HepG2 (cell line): ENCODE results near the gene C11orf71. TPM values are rescaled to one million over a fixed set of nuclear protein-coding genes. Genes with fewer than 3 reads are reported as not detected.

Experiments used
- ATAC-seq: fragments of 200-7000 bp; cut with Tn5 transposase; 3 replicates; pipeline ENCODE4 v1.9.1; 2020; ENCODE audit warnings: mild to moderate bottlenecking, moderate library complexity
- BruUV-seq: library from RNA; stranded (reverse); fragments of 400-500 nt; replicated peaks from 2 replicates; lab custom pipeline; 2021; lab: Mats Ljungman, UMichigan
- CTCF ChIA-PET: fragments of 300-600 bp; formaldehyde crosslinking; extraction: SDS; loops from one replicate; lab custom pipeline; 2021; ENCODE audit warnings: low total read pairs, inconsistent platforms, low intra/inter-chr PET ratio; lab: Yijun Ruan, JAX
- POLR2A ChIA-PET: fragments of 350-600 bp; sonication (Branson Sonifier 250); formaldehyde crosslinking; loops from one replicate; lab custom pipeline; 2020; ENCODE audit warnings: antibody characterized with exemption, inconsistent platforms; lab: Yijun Ruan, JAX
- DNase-seq: peaks from one replicate; pipeline ENCODE4 v3.0.0-alpha.2; 2015; ENCODE audit warnings: low spot score
- FAIRE-seq: peaks from 3 replicates; lab custom pipeline; 2011; peaks lifted over from hg19 to GRCh38; lab: Jason Lieb, UNC
- H2AFZ ChIP-seq: one replicate; pipeline ENCODE4 v1.6.1; 2011; ENCODE audit warnings: low read length, inconsistent platforms
- H3K27ac ChIP-seq: fragments of 300-600 bp; 3 replicates; pipeline ENCODE4 v1.8.0; 2011; ENCODE audit warnings: mixed run types, mild to moderate bottlenecking, mixed read lengths, low read length, inconsistent platforms; ENCODE audit not compliant: insufficient read depth; ENCODE audit errors: extremely low read length
- H3K27me3 ChIP-seq, 2 experiments: fragments of 200-600 bp in 1 of 2; 2 replicates in 1 of 2; 3 replicates in 1 of 2; pipeline versions ENCODE4 v1.6.0 to v1.8.0; 2011; ENCODE audit warnings: low read length in 2 of 2, mild to moderate bottlenecking in 2 of 2, moderate library complexity in 2 of 2, inconsistent platforms in 1 of 2; ENCODE audit not compliant: insufficient read depth in 2 of 2, control insufficient read depth in 1 of 2
- H3K36me3 ChIP-seq, 2 experiments: fragments of 200-600 bp in 1 of 2; replicated peaks in 1 of 2; 2 replicates in 1 of 2; 3 replicates in 1 of 2; pipeline versions ENCODE4 v1.5.1 to v1.8.0; 2011; ENCODE audit warnings: low read length in 2 of 2, inconsistent platforms in 1 of 2; ENCODE audit not compliant: insufficient read depth in 2 of 2, control insufficient read depth in 1 of 2
- H3K4me1 ChIP-seq: 2 replicates; pipeline ENCODE4 v1.5.1; 2012; ENCODE audit warnings: low read length, inconsistent platforms; ENCODE audit not compliant: insufficient read depth
- H3K4me2 ChIP-seq: 2 replicates; pipeline ENCODE4 v1.6.0; 2011; ENCODE audit warnings: low read depth, low read length, inconsistent platforms
- H3K4me3 ChIP-seq, 3 experiments: fragments of 200-600 bp in 1 of 3; sonication (generic), shearing (Covaris generic) in 1 of 3; replicated peaks in 1 of 3; 2 replicates each; pipeline ENCODE4 v1.5.1; 2011 to 2016; ENCODE audit warnings: low read length in 3 of 3, inconsistent platforms in 2 of 3, low read depth in 2 of 3, mild to moderate bottlenecking in 2 of 3, control low read depth in 1 of 3, mixed read lengths in 1 of 3; ENCODE audit not compliant: insufficient read depth in 1 of 3
- H3K79me2 ChIP-seq: one replicate; pipeline ENCODE4 v1.6.1; 2011; ENCODE audit warnings: low read length, inconsistent platforms; ENCODE audit not compliant: insufficient read depth
- H3K9ac ChIP-seq: 2 replicates; pipeline ENCODE4 v1.6.0; 2011; ENCODE audit warnings: mild to moderate bottlenecking, low read depth, low read length, inconsistent platforms; ENCODE audit not compliant: insufficient read depth
- H3K9me3 ChIP-seq: 2 replicates; pipeline ENCODE4 v1.5.1; 2012; ENCODE audit warnings: mild to moderate bottlenecking, low read length
- H4K20me1 ChIP-seq: 2 replicates; pipeline ENCODE4 v1.6.0; 2011; ENCODE audit warnings: inconsistent platforms, mild to moderate bottlenecking, low read length, moderate library complexity; ENCODE audit not compliant: insufficient read depth
- GATAD1 ChIP-seq: IDR thresholded peaks from 2 replicates; pipeline ENCODE4 v1.6.1; 2016; ENCODE audit warnings: missing genetic modification reagents, missing compliant biosample characterization
- IKZF1 ChIP-seq: fragments of 450-650 bp; IDR thresholded peaks from 2 replicates; pipeline ENCODE4 v1.7.1; 2016
- PAWR ChIP-seq: sonication (generic); formaldehyde crosslinking; IDR thresholded peaks from 2 replicates; pipeline ENCODE4 v1.4.0; 2020; ENCODE audit warnings: missing genetic modification reagents, mild to moderate bottlenecking, borderline replicate concordance
- SIN3A ChIP-seq: IDR thresholded peaks from 2 replicates; pipeline ENCODE4 v1.6.1; 2011; ENCODE audit warnings: low read depth, mild to moderate bottlenecking, control low read depth, low read length, borderline replicate concordance
- ZNF430 ChIP-seq: sonication (generic); formaldehyde crosslinking; IDR thresholded peaks from 2 replicates; pipeline ENCODE4 v1.9.0; 2021; ENCODE audit warnings: mild to moderate bottlenecking, missing genetic modification reagents
- WGBS: methylation state at CpG from one replicate; pipeline ENCODE4 v1.1.6; 2017; ENCODE audit warnings: low lambda C conversion rate; 5-methylcytosine and 5-hydroxymethylcytosine counted together
- in situ Hi-C: cut with HindIII; loops from 2 replicates; pipeline ENCODE4 v1.10.0; 2017; ENCODE audit warnings: low pct_unique_long_range_greater_than_20kb; ENCODE audit not compliant: extremely low pct_ligation_motif_present
- intact Hi-C: fragments of 100-400 bp; cut with micrococcal nuclease; formaldehyde crosslinking; loops from one replicate; pipeline ENCODE4 v1.10.0; 2022; ENCODE audit not compliant: unreplicated experiment
- polyA plus RNA-seq, 8 experiments: library from polyadenylated mRNA; depleted of rRNA in 3 of 8; stranded (reverse) in 7 of 8; unstranded in 1 of 8; fragments of >200 nt; fragmentation: Illumina TruSeq in 4 of 8; extraction: Trizol in 4 of 8; gene quantifications; 2 replicates each; pipeline versions ENCODE4 v1.2.1 to v1.2.3, GENCODE V29; 2011 to 2016; ENCODE audit warnings: low read depth in 4 of 8, missing spikeins in 1 of 8, mixed read lengths in 1 of 8; ENCODE audit not compliant: insufficient read depth in 1 of 8
- total RNA-seq, 5 experiments: library from RNA; depleted of rRNA; stranded (reverse); fragments of >200 nt; fragmentation: Illumina TruSeq; extraction: Trizol; gene quantifications; 2 replicates each; pipeline ENCODE4 v1.2.3, GENCODE V29; 2016; ENCODE audit warnings: low read depth in 1 of 5
- TF ChIP-seq, protein P1 (sequence below): sonication (generic); formaldehyde crosslinking; IDR thresholded peaks from 2 replicates; pipeline ENCODE4 v1.4.0; 2020; ENCODE audit warnings: missing genetic modification reagents, mild to moderate bottlenecking, borderline replicate concordance

The C11orf71 gene
- total and polyA plus RNA-seq, 2 of the 13 experiments (the other 11 are each of a cell fraction or from before 2014, with no cell fraction given), result 7.1 to 7.8 TPM

DNA sequence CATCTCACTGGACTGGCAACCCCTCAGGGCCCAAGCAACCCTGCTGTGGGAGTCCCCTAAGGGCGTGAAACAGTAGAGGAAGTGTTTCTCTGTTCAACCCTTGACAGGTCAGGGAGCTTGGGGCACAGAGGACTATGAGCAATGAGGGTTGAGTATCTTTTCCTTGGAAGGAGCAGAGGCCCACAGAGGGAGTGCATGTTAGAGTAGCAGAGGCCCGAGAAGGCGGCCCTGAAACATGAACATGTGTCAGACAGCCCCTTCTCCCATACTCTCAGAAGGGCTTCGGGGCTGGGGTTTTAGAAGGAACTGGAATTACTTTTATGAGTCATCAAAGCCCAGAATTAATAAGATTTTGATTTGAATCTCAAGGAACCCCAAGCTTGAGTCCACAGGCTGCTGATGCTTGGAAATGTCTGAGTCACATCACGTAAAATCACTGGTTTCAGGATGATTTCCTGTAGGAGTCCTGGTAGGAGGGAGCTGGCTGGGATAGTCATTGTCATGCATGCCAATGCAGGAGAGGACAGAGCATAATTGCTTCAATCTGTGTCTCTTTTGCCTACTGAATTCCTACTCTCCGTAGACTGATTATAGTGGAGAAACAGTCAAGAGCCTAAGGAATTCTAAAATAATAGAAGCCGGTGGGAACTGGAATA is 22.6 kb downstream of the C11orf71 start:
- in situ Hi-C loops (no loop called here), intact Hi-C loops (no loop called here)
- ChIA-PET POLR2A (no interaction called here), CTCF (no interaction called here)
- no peak for TF ChIP-seq IKZF1
- TF ChIP-seq ZNF430, result no peak
- TF ChIP-seq GATAD1 (CRISPR knock-in tag), result no peak
- Histone ChIP-seq H3K4me3 (no peak overlapping the region), H3K27ac (no peak overlapping the region), H3K9ac (no peak overlapping the region), H3K9me3 (no peaks in the 10 kb centered on the region), H3K4me1 (no peaks in the 10 kb centered on the region), H3K4me2 (no peak overlapping the region), H3K36me3 (no peaks in the 10 kb centered on the region), H2AFZ (no peak overlapping the region), H4K20me1 (no peaks in the 10 kb centered on the region), H3K79me2 (no peaks in the 10 kb centered on the region), H3K27me3 (peaks cover 5 to 10% of the 10 kb centered on the region in 2 experiments; a peak in 4 of 5 replicates)
- DNase-seq, result no peak
- BruUV-seq, result no TSS peak
- FAIRE-seq, result no peak
- 16% methylated on average over 7 of the region's 7 CpGs for WGBS
- ATAC-seq, result no peak

DNA sequence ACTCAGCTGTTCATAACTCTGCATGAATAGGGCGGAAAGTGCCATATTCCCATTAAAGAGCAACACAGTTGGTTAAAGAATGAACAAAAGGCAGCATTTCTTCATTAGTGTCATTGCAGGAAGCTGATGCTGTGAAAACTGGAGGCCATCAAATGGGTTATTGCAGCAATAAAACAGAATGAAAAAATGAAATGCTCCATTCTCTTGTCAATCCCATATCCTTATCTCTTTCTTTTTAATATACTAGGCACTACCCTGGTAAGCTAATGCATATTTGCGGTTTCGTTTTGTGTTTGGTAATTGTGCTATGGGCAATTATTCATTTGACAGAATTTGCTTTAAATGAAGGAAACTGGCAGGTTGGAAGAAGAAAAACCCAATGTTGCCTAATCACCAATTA is 25.3 kb downstream of the C11orf71 start:
- Histone ChIP-seq H4K20me1 (no peaks in the 10 kb centered on the region), H3K9ac (no peak overlapping the region), H2AFZ (no peak overlapping the region), H3K27ac (no peak overlapping the region), H3K4me1 (no peaks in the 10 kb centered on the region), H3K36me3 (no peaks in the 10 kb centered on the region), H3K27me3 (peaks cover 4 to 10% of the 10 kb centered on the region in 2 experiments; a peak in 4 of 5 replicates), H3K4me2 (no peak overlapping the region), H3K4me3 (no peak overlapping the region), H3K9me3 (no peaks in the 10 kb centered on the region), H3K79me2 (no peaks in the 10 kb centered on the region)
- TF ChIP-seq, protein P1, sequence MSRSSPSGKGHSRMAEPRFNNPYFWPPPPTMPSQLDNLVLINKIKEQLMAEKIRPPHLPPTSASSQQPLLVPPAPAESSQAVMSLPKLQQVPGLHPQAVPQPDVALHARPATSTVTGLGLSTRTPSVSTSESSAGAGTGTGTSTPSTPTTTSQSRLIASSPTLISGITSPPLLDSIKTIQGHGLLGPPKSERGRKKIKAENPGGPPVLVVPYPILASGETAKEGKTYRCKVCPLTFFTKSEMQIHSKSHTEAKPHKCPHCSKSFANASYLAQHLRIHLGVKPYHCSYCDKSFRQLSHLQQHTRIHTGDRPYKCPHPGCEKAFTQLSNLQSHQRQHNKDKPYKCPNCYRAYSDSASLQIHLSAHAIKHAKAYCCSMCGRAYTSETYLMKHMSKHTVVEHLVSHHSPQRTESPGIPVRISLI (CRISPR knock-in tag), result no peak
- TF ChIP-seq SIN3A (no peak), PAWR (CRISPR knock-in tag) (no peak)
- ATAC-seq (no peak), FAIRE-seq (no peak), DNase-seq (no peak)
- BruUV-seq, result no TSS peak
- intact Hi-C loops, result no loop called here
- POLR2A ChIA-PET, result no interaction called here
- in situ Hi-C loops, result no loop called here
- 55% methylated on average over 3 of the region's 3 CpGs for WGBS
- CTCF ChIA-PET, result no interaction called here
